ENCODE measurements around the gene GINS3. TPM values are rescaled to one million over a fixed set of nuclear protein-coding genes. Genes with fewer than 3 reads are reported as not detected.
A peak's percentile ranks its signal among the peaks of the same experiment; 100 is the strongest.

GINS3 gene
- total RNA-seq (2021) (11.3 and 12.4 TPM in 2 replicates), Bru-seq, nascent RNA (percentile 74 among the genes with signal in this experiment), BruChase-seq, experiment 1, labeled RNA remaining after a 2-hour chase (percentile 72 among the genes with signal in this experiment), BruChase-seq, experiment 2, labeled RNA remaining after a 6-hour chase (percentile 72 among the genes with signal in this experiment)
- long read RNA-seq, transcript GINS3-201 (3 exons, 2,274 nt) = major isoform, 8 of 10 reads
- long read RNA-seq, partial matches to known transcripts = 1 of 10 reads
- long read RNA-seq, other reads (novel, unspliced or antisense) = 0 of 10 reads

DNA sequence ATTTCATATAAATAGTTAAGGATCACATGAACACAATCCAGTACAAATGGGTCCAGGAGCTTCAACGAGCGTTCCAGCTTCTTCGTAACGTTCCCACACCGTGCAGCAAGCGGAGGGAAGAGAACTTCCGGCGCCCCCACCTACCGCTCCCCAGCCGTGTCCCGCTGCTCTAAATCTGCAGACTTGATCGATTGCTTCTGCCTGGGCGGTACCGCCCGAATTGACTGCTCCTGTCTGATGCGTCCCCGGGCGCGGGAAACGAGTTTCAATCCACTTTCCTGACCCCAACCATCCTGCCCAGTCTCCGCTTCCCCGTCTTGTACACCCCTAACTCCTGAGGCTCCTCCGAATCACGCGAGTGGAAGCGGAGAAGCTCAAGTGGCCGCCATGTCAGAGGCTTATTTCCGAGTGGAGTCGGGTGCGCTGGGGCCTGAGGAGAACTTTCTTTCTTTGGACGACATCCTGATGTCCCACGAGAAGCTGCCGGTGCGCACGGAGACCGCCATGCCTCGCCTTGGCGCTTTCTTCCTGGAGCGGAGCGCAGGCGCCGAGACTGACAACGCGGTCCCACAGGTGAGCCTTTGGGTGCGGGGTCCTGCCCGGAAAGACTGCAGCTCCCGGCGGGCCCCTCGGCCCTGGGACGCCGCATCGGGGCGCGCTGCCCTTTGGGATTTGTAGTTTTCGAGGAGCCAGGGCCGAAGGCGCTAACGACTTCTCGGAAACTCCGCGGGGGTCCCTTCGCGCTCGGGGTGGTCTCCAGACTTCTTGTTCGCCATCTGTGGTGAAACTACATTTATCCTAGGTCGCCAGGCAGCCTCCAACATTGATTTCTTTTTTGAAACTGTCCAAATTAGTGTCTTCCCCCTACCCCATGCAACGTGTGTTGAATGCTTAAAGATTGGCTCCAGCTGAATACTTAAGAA lies at the start of gene GINS3:
Gene GINS3, plus strand, starts transcription at position 257 of the 923 bp plus-strand sequence. Its CDS starts 131 bp downstream, at position 388.
- no peaks in the 10 kb centered on the region for H3F3A ChIP-seq (ENCODE audit: insufficient read depth, low read depth)
- intact Hi-C loops (cut with micrococcal nuclease; ENCODE audit: unreplicated experiment) = loop anchor here (1.0 kb wide), 1 partner anchor 19 kb away; no protein-coding TSS in a partner anchor
- peak; percentile 68 to 78 for DNase-seq
- H4K20me1 ChIP-seq (ENCODE audit: insufficient read depth) = no peaks in the 10 kb centered on the region
- ChIA-PET POLR2A (ENCODE audit: unreplicated experiment) (interaction anchor here (0.5 to 1.6 kb wide), 4 partner anchors 26 to 930 kb away, joined by 4 to 7 read pairs (median 4); no protein-coding TSS in a partner anchor), CTCF (interaction anchor here (0.6 to 1.1 kb wide), 2 partner anchors 73 to 452 kb away, joined by 5 to 7 read pairs; no protein-coding TSS in a partner anchor)
- TSS peak; percentile 100 for BruUV-seq (replicated peaks)
- H3K9me3 ChIP-seq (ENCODE audit: insufficient read depth, low read depth) = no peaks in the 10 kb centered on the region
- peak within 1 kb of the TSS; percentile 85 for H3K4me3 ChIP-seq
- no peaks in the 10 kb centered on the region for H3K9me2 ChIP-seq (ENCODE audit: insufficient read depth)
- peaks cover 18% of the 10 kb centered on the region for H3K79me2 ChIP-seq (ENCODE audit: low read depth)
- peaks cover 17% of the 10 kb centered on the region for H3K4me1 ChIP-seq (replicated peaks; ENCODE audit: insufficient read depth)
- H3K4me2 ChIP-seq = peak within 1 kb of the TSS; percentile 78
- TF ChIP-seq CTCF (conservative IDR thresholded peaks at IDR 0.05) (no peak), EZH2 (IDR thresholded peaks at IDR 0.05; ENCODE audit: low read depth) (no peak)
- H3K27ac ChIP-seq = peak within 1 kb of the TSS; percentile 67
- H2AFZ ChIP-seq = peak within 1 kb of the TSS; percentile 96
- no peaks in the 10 kb centered on the region for H3K27me3 ChIP-seq (ENCODE audit: insufficient read depth, low read depth)
- H3K36me3 ChIP-seq (ENCODE audit: low read depth) = 0 out of 2 replicates have a peak, but pooled peaks cover 8% of the 10 kb centered on the region

DNA sequence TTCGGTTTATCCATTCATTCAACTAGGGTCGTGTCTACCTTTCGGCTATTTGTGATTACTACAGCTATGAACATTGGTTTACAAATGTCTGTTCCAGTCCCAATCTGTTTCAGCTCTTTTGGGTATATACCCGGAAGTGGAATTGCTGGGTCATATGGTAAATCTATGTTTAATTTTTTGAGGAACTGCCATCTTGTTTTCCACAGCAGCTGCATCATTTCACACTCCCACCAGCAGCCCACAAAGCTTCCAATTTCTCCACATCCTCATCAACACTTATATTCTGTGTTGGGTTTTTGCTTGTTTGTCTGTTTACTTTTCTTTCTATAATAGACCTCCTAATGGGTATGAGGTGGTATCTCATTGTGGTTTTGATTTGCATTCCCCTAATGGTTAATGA lies 48.7 kb upstream of the GINS3 start:
- H3K4me3 ChIP-seq = no peak overlapping the region
- ChIA-PET CTCF (no interaction called here), POLR2A (ENCODE audit: unreplicated experiment) (interaction anchor here (0.7 kb wide), 1 partner anchor 23 kb away, joined by 3 read pairs; no protein-coding TSS in a partner anchor)
- no peak for TF ChIP-seq EZH2 (IDR thresholded peaks at IDR 0.05; ENCODE audit: low read depth)
- TF ChIP-seq CTCF (conservative IDR thresholded peaks at IDR 0.05) = no peak
- no peaks in the 10 kb centered on the region for H3K9me3 ChIP-seq (ENCODE audit: insufficient read depth, low read depth)
- no peaks in the 10 kb centered on the region for H3K79me2 ChIP-seq (ENCODE audit: low read depth)
- no peak overlapping the region for H3K27ac ChIP-seq
- no peaks in the 10 kb centered on the region for H4K20me1 ChIP-seq (ENCODE audit: insufficient read depth)
- no peak for DNase-seq
- no TSS peak for BruUV-seq (replicated peaks)
- peaks cover 6% of the 10 kb centered on the region for H3K4me1 ChIP-seq (replicated peaks; ENCODE audit: insufficient read depth)
- no peak overlapping the region for H2AFZ ChIP-seq
- no peak overlapping the region for H3K4me2 ChIP-seq
- H3F3A ChIP-seq (ENCODE audit: insufficient read depth, low read depth) = 0 out of 2 replicates have a peak, but pooled peaks cover 2% of the 10 kb centered on the region
- no peaks in the 10 kb centered on the region for H3K36me3 ChIP-seq (ENCODE audit: low read depth)
- no peaks in the 10 kb centered on the region; the same call in 1 of the 2 replicates for H3K9me2 ChIP-seq (ENCODE audit: insufficient read depth)
- H3K27me3 ChIP-seq (ENCODE audit: insufficient read depth, low read depth) = no peaks in the 10 kb centered on the region
- intact Hi-C loops (cut with micrococcal nuclease; ENCODE audit: unreplicated experiment) = no loop called here

Data from PC-9 (cell line).